ENCODE measurements around the gene PTPRR.

- TF ChIP-seq CTCF (IDR thresholded peaks at IDR 0.05) (no peak), POLR2A (IDR thresholded peaks at IDR 0.05) (no peak), POLR2AphosphoS5 (IDR thresholded peaks at IDR 0.05) (no peak)
Observed at GRCh38 chr12:70663838-70664237, 256.7 kb downstream of the PTPRR start.

Data from breast epithelium (tissue), 3 donors.